ENCODE results near the gene CREBZF.

Gene CREBZF, protein sequence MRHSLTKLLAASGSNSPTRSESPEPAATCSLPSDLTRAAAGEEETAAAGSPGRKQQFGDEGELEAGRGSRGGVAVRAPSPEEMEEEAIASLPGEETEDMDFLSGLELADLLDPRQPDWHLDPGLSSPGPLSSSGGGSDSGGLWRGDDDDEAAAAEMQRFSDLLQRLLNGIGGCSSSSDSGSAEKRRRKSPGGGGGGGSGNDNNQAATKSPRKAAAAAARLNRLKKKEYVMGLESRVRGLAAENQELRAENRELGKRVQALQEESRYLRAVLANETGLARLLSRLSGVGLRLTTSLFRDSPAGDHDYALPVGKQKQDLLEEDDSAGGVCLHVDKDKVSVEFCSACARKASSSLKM

DNA sequence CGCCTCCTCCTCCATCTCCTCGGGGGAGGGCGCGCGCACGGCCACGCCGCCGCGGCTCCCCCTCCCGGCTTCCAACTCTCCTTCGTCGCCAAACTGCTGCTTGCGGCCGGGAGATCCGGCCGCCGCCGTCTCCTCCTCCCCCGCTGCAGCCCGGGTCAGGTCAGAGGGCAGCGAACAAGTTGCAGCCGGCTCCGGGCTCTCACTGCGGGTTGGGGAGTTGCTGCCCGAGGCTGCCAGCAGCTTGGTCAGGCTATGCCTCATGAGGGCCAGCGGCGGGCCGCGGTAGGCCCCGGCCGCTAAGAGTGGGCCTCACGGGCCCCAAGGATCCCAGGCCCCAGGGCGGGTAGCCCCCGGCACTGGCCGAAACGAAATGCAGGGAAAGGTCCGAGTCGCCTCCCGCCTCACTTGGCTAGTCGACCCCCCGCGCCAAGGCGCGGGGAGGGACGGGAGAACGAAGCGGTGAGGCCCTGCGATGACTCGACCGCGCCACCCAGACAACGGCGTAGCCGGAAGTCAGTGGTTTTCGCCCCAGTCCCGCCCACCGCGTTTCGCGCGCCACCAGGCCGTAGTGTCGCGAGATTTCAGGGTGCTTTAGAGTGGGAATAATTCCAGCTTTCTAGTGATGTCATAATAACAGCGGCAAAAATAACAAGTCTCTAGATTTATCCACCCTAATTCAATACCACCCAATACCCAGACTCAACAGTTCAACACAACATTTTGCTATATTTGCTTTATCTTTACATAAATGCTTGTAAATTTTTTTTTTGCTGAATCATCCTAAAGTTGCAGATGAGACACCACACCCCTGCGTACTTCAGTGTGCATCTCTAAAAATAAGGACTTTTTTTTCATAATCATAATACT lies at the start of gene CREBZF:
TSS of gene CREBZF (minus strand) at position 515 of the 867 bp plus-strand sequence. CDS start at position 261, 254 bp downstream.
- DNase-seq, result peak; percentile 98

- DNase-seq, result no peak
These were observed 48.0 kb upstream of the CREBZF start for GRCh38 chr11:85712953-85713352.

DNA sequence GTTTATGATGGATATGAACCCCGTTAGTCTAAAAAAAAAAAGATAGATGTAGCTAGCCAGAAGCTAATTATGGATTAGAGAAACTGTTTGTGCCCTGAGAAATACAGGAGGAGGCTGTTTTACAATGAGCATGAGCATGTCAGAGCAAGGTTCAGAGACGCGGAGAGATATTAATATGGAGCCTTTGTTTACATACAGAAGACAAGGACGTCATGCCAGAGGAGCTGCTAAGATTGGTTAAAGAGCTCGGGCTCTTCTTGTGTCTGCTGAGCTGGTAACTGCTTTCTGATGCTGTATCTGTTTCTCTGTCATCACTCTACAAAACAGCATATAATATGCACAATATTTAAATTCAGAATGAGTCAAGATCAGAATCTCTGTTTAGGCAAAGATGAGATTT lies 46.0 kb upstream of the CREBZF start:
- DNase-seq, result no peak

DNA sequence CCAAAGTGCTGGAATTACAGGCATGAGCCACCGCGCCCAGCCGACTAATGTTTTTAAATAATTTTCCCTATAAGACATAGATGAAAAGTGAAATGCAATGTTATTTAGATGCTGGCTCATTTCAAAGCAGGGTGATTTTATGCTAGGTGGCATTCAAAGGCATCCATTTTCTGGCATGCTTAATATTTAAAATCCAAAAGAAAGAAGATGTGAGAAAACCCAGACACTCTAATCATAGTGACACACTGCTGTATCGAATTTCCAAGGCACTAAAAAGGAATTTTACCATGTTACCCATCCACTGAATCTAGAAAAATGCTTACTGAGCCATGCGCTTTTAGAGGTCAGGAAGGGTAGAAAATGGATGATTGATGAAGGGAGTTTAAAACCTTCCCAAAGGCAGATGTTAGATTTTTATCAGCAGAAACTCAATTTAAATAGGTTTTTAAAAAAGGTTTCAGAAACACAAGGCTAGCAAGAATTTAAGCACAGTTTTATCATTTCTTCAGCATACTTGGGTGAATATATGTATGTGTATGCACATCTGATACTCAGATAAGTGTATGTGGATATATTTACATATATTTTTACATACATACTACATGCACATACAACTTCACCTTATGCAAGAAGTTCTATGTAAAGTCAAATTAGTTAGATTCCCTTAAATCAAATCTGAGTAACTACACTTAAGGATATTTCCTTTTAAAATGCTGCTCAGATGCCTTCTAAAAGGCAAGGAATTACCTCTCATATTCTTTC lies 45.2 kb upstream of the CREBZF start:
- DNase-seq, result no peak

DNA sequence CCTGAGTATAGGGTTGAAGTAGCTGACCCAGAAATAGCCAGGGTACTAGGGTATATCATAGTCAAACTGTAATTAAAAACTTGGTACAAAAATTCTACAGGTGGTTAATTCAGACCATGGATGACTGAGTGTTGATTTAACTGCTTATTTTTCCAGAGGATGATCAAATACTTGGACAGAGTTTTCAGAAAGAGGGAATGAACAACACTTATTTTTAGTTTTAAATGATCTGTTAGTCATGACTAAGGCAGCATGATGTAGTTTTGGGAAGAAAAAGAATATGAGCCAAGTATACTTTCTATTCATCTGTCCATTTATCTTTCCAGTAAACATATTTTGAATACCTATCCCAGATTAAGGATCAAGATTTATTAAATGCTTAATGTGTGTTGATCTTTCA lies 40.9 kb upstream of the CREBZF start:
- DNase-seq, result no peak

GRCh38 chr11:85704967-85705366 lies 40.0 kb upstream of the CREBZF start:
- no peak for DNase-seq

GRCh38 chr11:85699957-85700741 lies 35.2 kb upstream of the CREBZF start:
- DNase-seq, result peak; percentile 22

GRCh38 chr11:85698195-85698594 lies 33.3 kb upstream of the CREBZF start:
- DNase-seq, result no peak

DNA sequence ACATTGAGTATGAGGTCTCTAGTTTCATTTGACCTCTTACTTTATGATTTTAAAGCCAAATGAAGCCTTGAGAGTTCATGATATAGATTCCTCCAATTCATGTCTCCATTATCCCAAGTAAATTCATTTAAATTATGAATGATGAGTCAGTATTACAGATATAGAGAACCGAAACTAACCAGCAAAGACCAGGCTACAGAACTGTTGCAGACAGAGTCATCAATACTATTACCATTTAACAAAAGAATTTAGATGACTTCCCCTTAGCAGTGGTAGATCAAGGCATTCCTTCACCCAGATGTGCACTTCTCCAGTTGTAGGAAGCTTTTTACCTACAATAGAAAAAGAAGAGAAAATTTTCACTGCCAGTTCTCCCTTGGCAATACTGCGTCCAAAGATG lies 32.8 kb upstream of the CREBZF start:
- no peak for DNase-seq

DNA sequence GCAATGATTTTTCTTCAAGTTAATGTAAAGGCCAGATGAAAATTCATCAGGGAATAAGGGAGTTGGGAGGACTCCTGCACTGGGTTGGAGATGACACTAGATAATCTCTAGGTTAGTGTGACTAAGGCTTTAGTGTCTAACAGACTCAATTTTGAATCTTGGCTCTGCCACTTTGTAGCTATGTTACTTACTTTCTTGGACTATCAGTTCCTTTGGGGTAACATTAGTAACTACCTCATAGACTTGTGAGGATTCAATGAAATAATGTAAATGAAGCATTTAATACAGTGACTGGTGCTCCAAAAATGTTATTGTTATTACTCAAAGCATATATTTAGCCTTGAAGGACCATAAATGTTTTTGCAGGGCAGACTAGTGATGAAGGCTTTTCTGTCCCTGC lies 30.6 kb upstream of the CREBZF start:
- no peak for DNase-seq

GRCh38 chr11:85694385-85694980 lies 29.6 kb upstream of the CREBZF start:
- DNase-seq, result peak; percentile 39

DNA sequence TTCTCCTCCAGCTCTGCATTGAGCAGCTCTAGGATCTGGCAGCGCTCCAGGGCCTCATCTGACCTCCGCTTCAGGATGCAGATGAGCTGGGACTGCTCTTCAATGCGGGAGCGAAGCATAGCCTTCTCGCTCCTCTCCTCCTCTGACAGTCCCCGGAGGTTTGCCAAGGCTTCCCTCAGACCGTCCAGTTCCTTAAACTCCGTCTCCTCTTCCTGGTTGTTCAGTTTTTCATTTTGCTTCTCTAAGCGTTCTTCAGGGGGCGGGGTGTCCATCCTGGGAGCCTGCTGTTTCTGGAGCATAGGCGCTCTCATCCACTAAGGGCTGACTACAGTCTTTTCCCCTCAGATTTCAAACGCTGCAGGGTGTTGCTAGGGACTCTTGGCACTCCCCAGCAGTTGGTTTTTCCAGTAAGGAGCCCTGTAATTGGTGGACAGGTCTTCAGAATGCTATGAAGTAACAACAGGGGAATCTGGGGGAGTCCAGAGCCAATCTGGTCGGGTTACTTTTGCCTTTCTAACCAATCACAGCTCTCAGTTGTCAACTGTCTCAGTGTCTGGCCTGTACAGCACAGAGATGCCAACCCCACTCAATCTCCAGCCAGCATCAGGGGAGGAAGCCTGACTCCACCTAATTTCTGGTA lies 21.0 kb upstream of the CREBZF start, which contains the start of gene CCDC89:
TSS of gene CCDC89 (minus strand) at position 376 of the 640 bp plus-strand sequence. CDS start at position 311, 65 bp downstream.
- DNase-seq, result no peak

GRCh38 chr11:85685125-85685819 lies 20.3 kb upstream of the CREBZF start:
- DNase-seq, result no peak

- DNase-seq, result peak; percentile 59
These were observed 17.7 kb upstream of the CREBZF start for GRCh38 chr11:85682330-85683305.

DNA sequence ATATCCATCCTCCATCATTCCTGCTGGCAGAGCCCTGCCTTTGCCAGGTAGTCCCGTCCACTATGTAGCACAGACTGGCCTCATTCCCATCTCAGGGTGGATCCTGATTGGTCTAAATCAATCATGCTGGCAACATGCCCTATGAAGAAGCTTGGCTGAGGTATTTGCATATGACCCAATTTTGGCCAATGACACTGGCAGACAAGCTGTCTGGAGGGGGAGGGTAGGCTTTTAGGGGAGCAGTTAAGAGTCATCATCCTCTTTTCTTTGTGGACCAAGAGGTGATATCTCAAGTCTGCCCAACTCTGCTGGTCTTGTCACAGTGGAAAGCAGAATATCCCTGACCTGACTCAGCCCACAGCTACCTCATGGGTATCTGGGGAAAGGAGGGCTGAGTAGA lies 16.0 kb upstream of the CREBZF start:
- DNase-seq, result no peak

- DNase-seq, result no peak
These were observed 14.6 kb upstream of the CREBZF start for GRCh38 chr11:85679576-85679975.

DNA sequence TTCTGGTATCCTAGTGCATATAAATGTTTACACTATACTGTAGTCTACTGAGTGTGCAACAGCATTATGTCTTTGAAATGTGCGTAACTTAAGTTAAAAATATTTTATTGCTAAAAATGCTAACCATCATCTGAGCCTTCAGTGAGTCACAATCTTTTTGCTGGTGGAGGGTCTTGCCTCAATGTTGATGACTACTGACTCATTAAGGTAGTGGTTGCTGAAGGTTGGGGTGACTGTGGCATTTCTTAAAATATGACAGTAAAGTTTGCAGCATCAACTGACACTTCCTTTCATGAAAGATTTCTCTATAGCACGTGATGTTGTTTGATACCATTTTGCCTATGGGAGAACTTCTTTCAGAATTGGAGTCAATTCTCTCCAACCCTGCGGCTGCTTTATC lies 8.5 kb upstream of the CREBZF start:
- peak; percentile 59 for DNase-seq

GRCh38 chr11:85672105-85672902 lies 7.4 kb upstream of the CREBZF start:
- no peak for DNase-seq

Data from activated CD4-positive, alpha-beta T cell treated with anti-CD3 and anti-CD28 coated beads, Interleukin-2, amount 50 U/mL, for 16 hours (primary cell).